HepG2 (cell line): ENCODE measurements around the gene C17orf58. TPM values are rescaled to one million over a fixed set of nuclear protein-coding genes. Genes with fewer than 3 reads are reported as not detected.

Experiments
- ATAC-seq: fragments of 200-7000 bp; cut with Tn5 transposase; 3 replicates; pipeline ENCODE4 v1.9.1; 2020; ENCODE audit warnings: mild to moderate bottlenecking, moderate library complexity
- BruUV-seq: library from RNA; stranded (reverse); fragments of 400-500 nt; replicated peaks from 2 replicates; lab custom pipeline; 2021; lab: Mats Ljungman, UMichigan
- CTCF ChIA-PET: fragments of 300-600 bp; formaldehyde crosslinking; extraction: SDS; loops from one replicate; lab custom pipeline; 2021; ENCODE audit warnings: low total read pairs, inconsistent platforms, low intra/inter-chr PET ratio; lab: Yijun Ruan, JAX
- POLR2A ChIA-PET: fragments of 350-600 bp; sonication (Branson Sonifier 250); formaldehyde crosslinking; loops from one replicate; lab custom pipeline; 2020; ENCODE audit warnings: antibody characterized with exemption, inconsistent platforms; lab: Yijun Ruan, JAX
- DNase-seq: peaks from one replicate; pipeline ENCODE4 v3.0.0-alpha.2; 2015; ENCODE audit warnings: low spot score
- FAIRE-seq: peaks from 3 replicates; lab custom pipeline; 2011; peaks lifted over from hg19 to GRCh38; lab: Jason Lieb, UNC
- H2AFZ ChIP-seq: one replicate; pipeline ENCODE4 v1.6.1; 2011; ENCODE audit warnings: low read length, inconsistent platforms
- H3K27ac ChIP-seq: fragments of 300-600 bp; 3 replicates; pipeline ENCODE4 v1.8.0; 2011; ENCODE audit warnings: mixed run types, mild to moderate bottlenecking, mixed read lengths, low read length, inconsistent platforms; ENCODE audit not compliant: insufficient read depth; ENCODE audit errors: extremely low read length
- H3K27me3 ChIP-seq, 2 experiments: fragments of 200-600 bp in 1 of 2; 2 replicates in 1 of 2; 3 replicates in 1 of 2; pipeline versions ENCODE4 v1.6.0 to v1.8.0; 2011; ENCODE audit warnings: low read length in 2 of 2, mild to moderate bottlenecking in 2 of 2, moderate library complexity in 2 of 2, inconsistent platforms in 1 of 2; ENCODE audit not compliant: insufficient read depth in 2 of 2, control insufficient read depth in 1 of 2
- H3K36me3 ChIP-seq, 2 experiments: fragments of 200-600 bp in 1 of 2; replicated peaks in 1 of 2; 2 replicates in 1 of 2; 3 replicates in 1 of 2; pipeline versions ENCODE4 v1.5.1 to v1.8.0; 2011; ENCODE audit warnings: low read length in 2 of 2, inconsistent platforms in 1 of 2; ENCODE audit not compliant: insufficient read depth in 2 of 2, control insufficient read depth in 1 of 2
- H3K4me1 ChIP-seq: 2 replicates; pipeline ENCODE4 v1.5.1; 2012; ENCODE audit warnings: low read length, inconsistent platforms; ENCODE audit not compliant: insufficient read depth
- H3K4me2 ChIP-seq: 2 replicates; pipeline ENCODE4 v1.6.0; 2011; ENCODE audit warnings: low read depth, low read length, inconsistent platforms
- H3K4me3 ChIP-seq, 3 experiments: fragments of 200-600 bp in 1 of 3; sonication (generic), shearing (Covaris generic) in 1 of 3; replicated peaks in 1 of 3; 2 replicates each; pipeline ENCODE4 v1.5.1; 2011 to 2016; ENCODE audit warnings: low read length in 3 of 3, inconsistent platforms in 2 of 3, low read depth in 2 of 3, mild to moderate bottlenecking in 2 of 3, control low read depth in 1 of 3, mixed read lengths in 1 of 3; ENCODE audit not compliant: insufficient read depth in 1 of 3
- H3K79me2 ChIP-seq: one replicate; pipeline ENCODE4 v1.6.1; 2011; ENCODE audit warnings: low read length, inconsistent platforms; ENCODE audit not compliant: insufficient read depth
- H3K9ac ChIP-seq: 2 replicates; pipeline ENCODE4 v1.6.0; 2011; ENCODE audit warnings: mild to moderate bottlenecking, low read depth, low read length, inconsistent platforms; ENCODE audit not compliant: insufficient read depth
- H3K9me3 ChIP-seq: 2 replicates; pipeline ENCODE4 v1.5.1; 2012; ENCODE audit warnings: mild to moderate bottlenecking, low read length
- H4K20me1 ChIP-seq: 2 replicates; pipeline ENCODE4 v1.6.0; 2011; ENCODE audit warnings: inconsistent platforms, mild to moderate bottlenecking, low read length, moderate library complexity; ENCODE audit not compliant: insufficient read depth
- GATAD2A ChIP-seq: IDR thresholded peaks from 2 replicates; pipeline ENCODE4 v1.6.1; 2016
- GZF1 ChIP-seq: sonication (generic); formaldehyde crosslinking; IDR thresholded peaks from 2 replicates; pipeline ENCODE4 v1.5.1; 2020; ENCODE audit warnings: mild to moderate bottlenecking, missing genetic modification reagents
- HDAC2 ChIP-seq: sonication (generic); formaldehyde crosslinking; IDR thresholded peaks from 2 replicates; pipeline ENCODE4 v1.4.0; 2020; ENCODE audit warnings: missing genetic modification reagents
- HNRNPLL ChIP-seq: fragments of 200-400 bp; formaldehyde crosslinking; IDR thresholded peaks from 2 replicates; pipeline ENCODE4 v1.6.1; 2017; ENCODE audit warnings: mild to moderate bottlenecking, low read depth, low read length; ENCODE audit not compliant: poor library complexity, severe bottlenecking
- LCORL ChIP-seq, 2 experiments: fragments of 450-650 bp in 1 of 2; sonication (generic) in 1 of 2; formaldehyde crosslinking in 1 of 2; IDR thresholded peaks; 2 replicates each; pipeline versions ENCODE4 v1.5.0 to v1.6.1; 2017 to 2020; ENCODE audit warnings: antibody characterized with exemption in 1 of 2, missing genetic modification reagents in 1 of 2
- MAZ ChIP-seq, 2 experiments: sonication (generic) in 1 of 2; formaldehyde crosslinking in 1 of 2; IDR thresholded peaks; 2 replicates each; pipeline versions ENCODE4 v1.5.0 to v1.6.1; 2012 to 2020; ENCODE audit warnings: low read depth in 2 of 2, mild to moderate bottlenecking in 2 of 2, borderline replicate concordance in 1 of 2, improper control_type of control experiment in 1 of 2, low read length in 1 of 2, missing genetic modification reagents in 1 of 2, moderate library complexity in 1 of 2
- REPIN1 ChIP-seq: sonication (generic); formaldehyde crosslinking; IDR thresholded peaks from 2 replicates; pipeline ENCODE4 v1.8.0; 2022; ENCODE audit warnings: missing genetic modification reagents, low read depth, mild to moderate bottlenecking, borderline replicate concordance
- STAT5B ChIP-seq: sonication (generic); formaldehyde crosslinking; IDR thresholded peaks from 2 replicates; pipeline ENCODE4 v1.4.0; 2020; ENCODE audit warnings: missing genetic modification reagents
- ZBTB20 ChIP-seq: sonication (generic); formaldehyde crosslinking; IDR thresholded peaks from 2 replicates; pipeline ENCODE4 v1.8.1; 2023; ENCODE audit warnings: missing genetic modification reagents, low read depth, mild to moderate bottlenecking, borderline replicate concordance
- ZNF138 ChIP-seq: sonication (generic); formaldehyde crosslinking; IDR thresholded peaks from 2 replicates; pipeline ENCODE4 v1.5.0; 2020; ENCODE audit warnings: mild to moderate bottlenecking, low read depth, missing genetic modification reagents
- ZNF569 ChIP-seq: sonication (generic); formaldehyde crosslinking; IDR thresholded peaks from 2 replicates; pipeline ENCODE4 v1.5.0; 2020; ENCODE audit warnings: mild to moderate bottlenecking, missing genetic modification reagents, moderate library complexity, borderline replicate concordance
- WGBS: methylation state at CpG from one replicate; pipeline ENCODE4 v1.1.6; 2017; ENCODE audit warnings: low lambda C conversion rate; 5-methylcytosine and 5-hydroxymethylcytosine counted together
- in situ Hi-C: cut with HindIII; loops from 2 replicates; pipeline ENCODE4 v1.10.0; 2017; ENCODE audit warnings: low pct_unique_long_range_greater_than_20kb; ENCODE audit not compliant: extremely low pct_ligation_motif_present
- intact Hi-C: fragments of 100-400 bp; cut with micrococcal nuclease; formaldehyde crosslinking; loops from one replicate; pipeline ENCODE4 v1.10.0; 2022; ENCODE audit not compliant: unreplicated experiment
- polyA plus RNA-seq, 8 experiments: library from polyadenylated mRNA; depleted of rRNA in 3 of 8; stranded (reverse) in 7 of 8; unstranded in 1 of 8; fragments of >200 nt; fragmentation: Illumina TruSeq in 4 of 8; extraction: Trizol in 4 of 8; gene quantifications; 2 replicates each; pipeline versions ENCODE4 v1.2.1 to v1.2.3, GENCODE V29; 2011 to 2016; ENCODE audit warnings: low read depth in 4 of 8, missing spikeins in 1 of 8, mixed read lengths in 1 of 8; ENCODE audit not compliant: insufficient read depth in 1 of 8
- total RNA-seq, 5 experiments: library from RNA; depleted of rRNA; stranded (reverse); fragments of >200 nt; fragmentation: Illumina TruSeq; extraction: Trizol; gene quantifications; 2 replicates each; pipeline ENCODE4 v1.2.3, GENCODE V29; 2016; ENCODE audit warnings: low read depth in 1 of 5
- TF ChIP-seq, protein P1 (sequence below): IDR thresholded peaks from 2 replicates; pipeline ENCODE4 v1.6.1; 2018; ENCODE audit warnings: missing genetic modification reagents
- TF ChIP-seq, protein P2 (sequence below): sonication (generic); formaldehyde crosslinking; IDR thresholded peaks from 2 replicates; pipeline ENCODE4 v1.5.1; 2020; ENCODE audit warnings: missing genetic modification reagents, mild to moderate bottlenecking, borderline replicate concordance
- TF ChIP-seq, protein P3 (sequence below): IDR thresholded peaks from 2 replicates; pipeline ENCODE4 v1.6.1; 2016; ENCODE audit warnings: missing biosample characterization, missing genetic modification reagents, low read depth

The C17orf58 gene
- total and polyA plus RNA-seq, 2 of the 13 experiments (the other 11 are each of a cell fraction or from before 2014, with no cell fraction given) = 15.6 to 15.8 TPM

- TF ChIP-seq HNRNPLL (no peak), HDAC2 (CRISPR knock-in tag) (peak; percentile 24; the same call in 1 of the 2 replicates), ZNF569 (CRISPR knock-in tag) (no peak)
Observed at GRCh38 chr17:67995570-67996263, 552 bp downstream of the C17orf58 start (continued).

DNA sequence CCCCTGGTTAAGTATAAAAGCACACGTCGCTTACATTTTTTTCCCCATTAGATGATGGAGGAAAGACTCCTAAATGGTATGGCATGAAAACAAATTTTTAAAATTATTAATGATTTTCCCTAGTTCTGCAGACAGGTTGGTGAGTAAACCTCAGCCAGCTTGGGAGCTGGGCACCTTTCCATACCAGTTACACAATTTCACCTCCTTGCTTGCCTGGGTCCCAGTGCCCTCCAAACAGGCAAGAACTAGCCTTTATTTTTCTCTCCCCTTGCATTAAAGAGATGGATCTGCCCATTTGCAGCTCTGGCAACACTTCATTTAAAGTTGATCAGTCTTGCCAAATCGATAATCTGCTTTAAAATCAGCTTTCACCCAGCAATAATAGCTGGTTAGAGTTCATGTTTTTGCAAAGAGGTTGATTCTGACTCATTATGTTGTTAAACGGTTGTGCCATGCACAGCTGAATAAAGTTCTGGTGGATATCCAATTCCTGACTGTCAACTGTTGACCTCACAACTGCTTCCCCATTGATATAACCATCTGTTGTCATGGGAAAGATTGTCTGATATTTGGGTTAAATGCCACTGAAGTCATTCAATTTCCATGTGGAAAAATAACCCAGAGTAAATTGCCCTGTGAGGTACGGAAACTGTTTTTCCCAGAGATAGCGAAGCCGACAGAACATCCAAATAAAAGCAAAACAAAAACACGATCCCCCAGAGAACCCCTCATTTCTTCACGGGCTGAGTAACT is 1.3 kb downstream of the C17orf58 start:
- no peaks in the 10 kb centered on the region for H3K9me3 ChIP-seq
- no peak overlapping the region for H3K27ac ChIP-seq
- H3K4me2 ChIP-seq = peak overlapping the region; percentile 99
- H3K4me1 ChIP-seq = peaks cover 36% of the 10 kb centered on the region
- intact Hi-C loops = loop anchor here (2.0 kb wide), 1 partner anchor 18 kb away; no protein-coding TSS in a partner anchor
- H2AFZ ChIP-seq = peak overlapping the region; percentile 10
- TSS peak; percentile 62 for BruUV-seq
- H3K79me2 ChIP-seq = no peaks in the 10 kb centered on the region
- H3K27me3 ChIP-seq = peaks cover 0 to 7% of the 10 kb centered on the region in 2 experiments; a peak in 1 of 5 replicates
- no peak for DNase-seq
- H3K36me3 ChIP-seq = no peaks in the 10 kb centered on the region
- H3K4me3 ChIP-seq = peak overlapping the region; percentile 60 to 78 (median 72)
- FAIRE-seq = no peak
- H3K9ac ChIP-seq = peak overlapping the region; percentile 15; the same call in 1 of the 2 replicates
- in situ Hi-C loops = no loop called here
- ATAC-seq = no peak
- H4K20me1 ChIP-seq = no peaks in the 10 kb centered on the region
- 16% methylated on average over 9 of the region's 9 CpGs for WGBS
- POLR2A ChIA-PET = interaction anchor here (0.6 to 2.7 kb wide), 6 partner anchors 17 to 98 kb away, joined by 3 to 25 read pairs (median 4); partner anchors contain the start of gene KPNA2
- CTCF ChIA-PET = no interaction called here
- TF ChIP-seq MAZ (IDR thresholded peaks at IDR 0.05; ENCODE audit: borderline replicate concordance, low read depth, low read length) (peak; percentile 17; the same call in 1 of the 2 replicates), MAZ (CRISPR knock-in tag; IDR thresholded peaks at IDR 0.05; ENCODE audit: low read depth) (no peak), ZBTB20 (CRISPR knock-in tag) (0 out of 2 replicates have a peak, but pooled peaks have one; percentile 17), LCORL (IDR thresholded peaks at IDR 0.05) (no peak), LCORL (CRISPR knock-in tag; IDR thresholded peaks at IDR 0.05) (peak; percentile 19; the same call in 1 of the 2 replicates), REPIN1 (CRISPR knock-in tag) (0 out of 2 replicates have a peak, but pooled peaks have one; percentile 5), ZNF138 (CRISPR knock-in tag) (no peak), GZF1 (CRISPR knock-in tag) (0 out of 2 replicates have a peak, but pooled peaks have one; percentile 8), STAT5B (0 out of 2 replicates have a peak, but pooled peaks have one; percentile 9), GATAD2A (CRISPR knock-in tag) (0 out of 2 replicates have a peak, but pooled peaks have one; percentile 20)
- TF ChIP-seq, protein P1, sequence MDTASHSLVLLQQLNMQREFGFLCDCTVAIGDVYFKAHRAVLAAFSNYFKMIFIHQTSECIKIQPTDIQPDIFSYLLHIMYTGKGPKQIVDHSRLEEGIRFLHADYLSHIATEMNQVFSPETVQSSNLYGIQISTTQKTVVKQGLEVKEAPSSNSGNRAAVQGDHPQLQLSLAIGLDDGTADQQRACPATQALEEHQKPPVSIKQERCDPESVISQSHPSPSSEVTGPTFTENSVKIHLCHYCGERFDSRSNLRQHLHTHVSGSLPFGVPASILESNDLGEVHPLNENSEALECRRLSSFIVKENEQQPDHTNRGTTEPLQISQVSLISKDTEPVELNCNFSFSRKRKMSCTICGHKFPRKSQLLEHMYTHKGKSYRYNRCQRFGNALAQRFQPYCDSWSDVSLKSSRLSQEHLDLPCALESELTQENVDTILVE (CRISPR knock-in tag) = no peak
- TF ChIP-seq, protein P2, sequence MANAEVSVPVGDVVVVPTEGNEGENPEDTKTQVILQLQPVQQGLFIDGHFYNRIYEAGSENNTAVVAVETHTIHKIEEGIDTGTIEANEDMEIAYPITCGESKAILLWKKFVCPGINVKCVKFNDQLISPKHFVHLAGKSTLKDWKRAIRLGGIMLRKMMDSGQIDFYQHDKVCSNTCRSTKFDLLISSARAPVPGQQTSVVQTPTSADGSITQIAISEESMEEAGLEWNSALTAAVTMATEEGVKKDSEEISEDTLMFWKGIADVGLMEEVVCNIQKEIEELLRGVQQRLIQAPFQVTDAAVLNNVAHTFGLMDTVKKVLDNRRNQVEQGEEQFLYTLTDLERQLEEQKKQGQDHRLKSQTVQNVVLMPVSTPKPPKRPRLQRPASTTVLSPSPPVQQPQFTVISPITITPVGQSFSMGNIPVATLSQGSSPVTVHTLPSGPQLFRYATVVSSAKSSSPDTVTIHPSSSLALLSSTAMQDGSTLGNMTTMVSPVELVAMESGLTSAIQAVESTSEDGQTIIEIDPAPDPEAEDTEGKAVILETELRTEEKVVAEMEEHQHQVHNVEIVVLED = peak; percentile 5; the same call in 1 of the 2 replicates
- TF ChIP-seq, protein P3, sequence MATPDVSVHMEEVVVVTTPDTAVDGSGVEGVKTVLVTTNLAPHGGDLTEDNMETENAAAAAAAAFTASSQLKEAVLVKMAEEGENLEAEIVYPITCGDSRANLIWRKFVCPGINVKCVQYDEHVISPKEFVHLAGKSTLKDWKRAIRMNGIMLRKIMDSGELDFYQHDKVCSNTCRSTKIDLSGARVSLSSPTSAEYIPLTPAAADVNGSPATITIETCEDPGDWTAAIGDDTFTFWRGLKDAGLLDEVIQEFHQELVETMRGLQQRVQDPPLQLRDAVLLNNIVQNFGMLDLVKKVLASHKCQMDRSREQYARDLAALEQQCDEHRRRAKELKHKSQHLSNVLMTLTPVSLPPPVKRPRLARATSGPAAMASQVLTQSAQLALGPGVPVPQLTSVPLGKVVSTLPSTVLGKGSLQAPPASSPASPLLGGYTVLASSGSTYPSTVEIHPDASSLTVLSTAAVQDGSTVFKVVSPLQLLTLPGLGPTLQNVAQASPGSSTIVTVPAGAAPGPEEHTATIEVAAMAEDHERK = no peak
